HFF-Myc (cell line): ENCODE measurements around the gene TTLL6.

ENCODE experiments used
- DNase-seq: peaks from one replicate; pipeline ENCODE4 v3.0.0-alpha.2; 2011; ENCODE audit warnings: low read depth; ENCODE audit errors: extremely low read depth
- H3K4me3 ChIP-seq: replicated peaks from 2 replicates; pipeline ENCODE4 v1.5.1; 2011; ENCODE audit warnings: low read depth, mild to moderate bottlenecking, control low read depth, low read length
- TF ChIP-seq, protein P1 (sequence below): IDR thresholded peaks from 2 replicates; pipeline ENCODE4 v1.5.1; 2012; ENCODE audit warnings: mild to moderate bottlenecking, low read depth, low read length, control low read depth; ENCODE audit errors: missing control alignments

The TTLL6 gene

DNA sequence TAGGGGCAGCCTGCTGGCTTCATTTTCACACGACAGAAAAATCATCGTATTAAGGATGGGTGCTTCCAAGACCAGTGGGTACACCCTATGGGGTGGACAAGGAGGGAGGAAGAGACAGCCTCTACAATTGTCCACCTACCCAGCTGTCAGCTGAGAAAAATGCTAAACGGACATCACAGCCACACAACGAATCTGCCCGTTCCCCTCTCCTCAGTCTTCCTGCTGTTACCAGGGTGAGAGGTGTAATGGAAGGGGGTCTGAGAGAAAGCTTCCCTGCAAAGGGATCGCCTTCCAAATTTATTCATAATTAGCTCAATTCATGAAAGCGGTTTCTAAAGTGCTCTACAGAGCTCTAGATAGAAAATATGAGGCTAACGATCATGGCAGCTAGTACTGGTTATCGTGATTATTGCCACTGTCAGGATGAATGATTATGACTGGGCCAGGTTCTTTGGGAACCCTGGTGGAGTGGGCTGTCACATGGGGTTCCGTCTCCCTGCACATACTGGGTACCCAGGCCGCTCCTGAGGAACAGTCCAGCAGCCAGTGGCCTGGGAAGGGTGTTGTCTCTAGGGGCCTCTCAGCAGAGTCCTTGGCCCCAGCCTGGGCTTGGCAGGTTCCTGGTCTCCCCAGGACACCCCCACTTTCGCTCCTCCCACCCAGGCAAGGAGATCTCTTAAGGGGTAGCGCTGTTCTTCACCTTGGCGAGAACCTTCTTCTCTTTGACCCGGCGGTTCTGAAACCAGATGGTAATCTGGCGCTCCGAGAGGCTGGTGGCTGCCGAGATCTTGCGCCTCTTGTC lies 90.7 kb downstream of the TTLL6 start:
- H3K4me3 ChIP-seq: no peak overlapping the region
- no peak for DNase-seq
- TF ChIP-seq, protein P1, sequence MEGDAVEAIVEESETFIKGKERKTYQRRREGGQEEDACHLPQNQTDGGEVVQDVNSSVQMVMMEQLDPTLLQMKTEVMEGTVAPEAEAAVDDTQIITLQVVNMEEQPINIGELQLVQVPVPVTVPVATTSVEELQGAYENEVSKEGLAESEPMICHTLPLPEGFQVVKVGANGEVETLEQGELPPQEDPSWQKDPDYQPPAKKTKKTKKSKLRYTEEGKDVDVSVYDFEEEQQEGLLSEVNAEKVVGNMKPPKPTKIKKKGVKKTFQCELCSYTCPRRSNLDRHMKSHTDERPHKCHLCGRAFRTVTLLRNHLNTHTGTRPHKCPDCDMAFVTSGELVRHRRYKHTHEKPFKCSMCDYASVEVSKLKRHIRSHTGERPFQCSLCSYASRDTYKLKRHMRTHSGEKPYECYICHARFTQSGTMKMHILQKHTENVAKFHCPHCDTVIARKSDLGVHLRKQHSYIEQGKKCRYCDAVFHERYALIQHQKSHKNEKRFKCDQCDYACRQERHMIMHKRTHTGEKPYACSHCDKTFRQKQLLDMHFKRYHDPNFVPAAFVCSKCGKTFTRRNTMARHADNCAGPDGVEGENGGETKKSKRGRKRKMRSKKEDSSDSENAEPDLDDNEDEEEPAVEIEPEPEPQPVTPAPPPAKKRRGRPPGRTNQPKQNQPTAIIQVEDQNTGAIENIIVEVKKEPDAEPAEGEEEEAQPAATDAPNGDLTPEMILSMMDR: no peak

DNA sequence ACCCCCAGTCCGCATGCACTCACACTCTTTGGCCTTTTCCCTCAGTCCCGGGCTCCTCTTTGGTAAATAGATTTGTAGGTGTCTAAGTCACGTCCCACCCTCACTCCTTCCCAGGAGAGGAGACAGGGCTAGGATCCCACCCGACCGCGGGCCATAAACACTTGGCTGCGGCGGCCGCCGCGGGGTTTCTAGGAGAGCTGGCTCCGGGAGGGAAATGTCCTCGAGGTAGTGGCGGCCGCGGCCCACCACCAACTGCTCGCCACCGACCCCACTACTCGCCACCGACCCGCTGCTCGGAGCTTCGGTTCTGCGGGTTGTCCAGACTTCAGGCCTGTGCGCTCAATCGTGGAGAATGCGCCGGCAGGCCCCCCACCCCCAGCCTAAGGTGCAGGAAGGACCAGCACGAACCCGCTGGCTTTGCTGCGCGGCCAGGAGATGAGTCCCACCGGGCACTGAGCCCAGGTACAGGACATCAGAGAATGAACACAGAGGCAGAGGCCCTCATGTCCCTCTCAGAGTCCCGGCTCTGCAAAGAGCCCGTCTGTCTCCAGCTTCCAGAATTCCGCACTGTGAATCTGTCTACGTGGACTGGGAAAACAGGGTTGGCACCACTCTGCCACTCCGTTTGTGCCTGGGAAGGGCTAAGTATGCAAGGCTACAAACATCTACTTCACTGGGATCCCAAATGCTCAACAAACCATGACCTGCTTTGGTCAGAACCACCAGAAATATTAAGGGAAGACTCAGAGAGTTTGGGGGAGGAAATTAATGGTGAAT lies 91.6 kb downstream of the TTLL6 start:
- TF ChIP-seq, protein P1: no peak
- H3K4me3 ChIP-seq: no peak overlapping the region
- DNase-seq: no peak

DNA sequence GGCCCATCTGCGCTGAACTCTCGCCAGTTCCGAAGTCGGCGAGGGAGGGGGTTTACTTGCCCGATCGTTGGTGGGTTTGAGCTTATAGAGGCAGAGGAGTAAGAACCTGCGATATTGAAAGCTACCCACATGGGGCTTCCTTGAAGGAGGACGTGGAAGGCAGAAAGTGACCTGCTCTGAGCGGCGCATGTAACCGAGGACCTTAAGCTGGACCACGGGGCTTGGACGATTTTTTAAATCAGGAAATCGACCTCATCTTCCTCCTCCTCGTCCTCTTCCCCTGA lies 92.1 kb downstream of the TTLL6 start:
- TF ChIP-seq, protein P1: no peak
- H3K4me3 ChIP-seq: no peak overlapping the region
- no peak for DNase-seq

DNA sequence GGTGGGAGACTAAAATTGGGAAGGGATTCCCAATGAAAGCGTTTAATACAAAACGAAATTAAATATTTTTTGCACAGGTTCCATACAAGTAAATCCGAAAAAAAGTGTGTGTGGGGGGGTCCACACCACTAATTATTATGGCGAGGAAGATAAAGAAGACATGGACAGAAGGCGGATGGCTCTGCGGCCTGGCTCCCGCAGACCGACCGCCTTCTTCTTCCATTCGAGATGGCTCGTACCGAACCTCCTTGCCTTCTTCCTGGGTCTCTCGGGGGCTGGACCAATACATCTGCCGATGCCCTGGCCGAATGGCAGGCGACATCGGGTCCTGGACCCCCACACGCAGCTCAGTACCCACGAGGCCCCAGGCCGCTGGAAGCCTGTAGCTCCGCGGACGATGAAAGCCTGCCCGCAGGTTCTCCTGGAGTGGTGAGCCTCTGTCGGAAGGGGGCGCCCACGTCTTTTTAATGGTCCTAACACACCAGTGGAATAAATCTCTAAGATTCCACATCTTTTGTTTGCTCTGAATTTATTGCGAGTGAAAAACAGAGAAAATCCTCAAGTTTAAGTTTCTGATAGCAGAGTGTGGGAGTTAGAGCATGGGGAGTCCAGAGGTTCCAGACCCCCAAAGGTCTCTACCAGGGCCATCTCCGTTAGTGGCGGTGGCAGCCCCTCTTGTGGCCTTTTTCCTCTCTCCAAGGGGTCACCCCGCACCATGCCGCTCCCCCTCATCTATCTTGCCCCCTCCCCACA lies 92.6 kb downstream of the TTLL6 start:
- peak; percentile 19 for DNase-seq
- no peak overlapping the region for H3K4me3 ChIP-seq
- TF ChIP-seq, protein P1: peak; percentile 76

DNA sequence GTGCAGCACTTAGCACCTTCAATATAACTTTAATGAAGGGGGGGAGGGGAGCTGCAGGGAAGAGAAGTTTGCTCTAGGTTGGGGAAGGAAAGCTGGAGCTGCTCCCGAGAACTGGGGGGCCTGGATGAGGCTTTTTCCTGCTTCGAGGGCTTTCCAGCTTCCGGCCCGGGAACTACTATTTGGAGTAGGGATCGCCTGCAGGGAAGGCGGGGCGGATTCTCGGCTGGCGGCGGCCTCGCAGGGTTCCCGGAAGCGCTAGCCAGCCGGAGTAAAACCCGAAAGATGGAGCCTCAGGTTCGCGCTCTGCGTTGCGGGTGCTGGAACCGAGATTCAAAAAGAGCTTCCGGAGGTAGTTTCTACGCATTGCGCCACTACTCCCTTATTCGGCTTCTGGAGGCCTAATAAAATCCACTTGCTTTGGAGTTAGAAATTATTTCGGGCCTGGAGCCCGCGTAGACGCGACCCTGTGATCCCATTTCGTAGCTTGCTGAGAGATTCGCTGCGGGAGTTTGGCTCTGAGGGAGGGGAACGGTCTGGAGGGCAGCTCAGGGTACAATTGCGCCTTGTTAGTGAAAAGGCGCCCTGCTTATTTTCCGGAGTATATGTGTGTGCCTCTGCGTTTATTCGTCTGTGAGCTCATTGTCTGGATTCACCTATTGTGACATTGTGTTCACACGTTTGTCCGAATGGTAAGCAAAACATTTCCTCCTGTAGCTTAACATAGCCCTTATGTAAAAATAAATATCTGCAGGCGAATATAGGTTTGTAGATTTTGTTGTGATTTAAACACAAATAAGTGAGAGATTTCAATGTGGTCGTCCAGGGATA lies 93.4 kb downstream of the TTLL6 start:
- 0 out of 2 replicates have a peak overlapping the region, but pooled peaks have one; percentile 3 for H3K4me3 ChIP-seq
- no peak for DNase-seq
- TF ChIP-seq, protein P1: no peak

DNA sequence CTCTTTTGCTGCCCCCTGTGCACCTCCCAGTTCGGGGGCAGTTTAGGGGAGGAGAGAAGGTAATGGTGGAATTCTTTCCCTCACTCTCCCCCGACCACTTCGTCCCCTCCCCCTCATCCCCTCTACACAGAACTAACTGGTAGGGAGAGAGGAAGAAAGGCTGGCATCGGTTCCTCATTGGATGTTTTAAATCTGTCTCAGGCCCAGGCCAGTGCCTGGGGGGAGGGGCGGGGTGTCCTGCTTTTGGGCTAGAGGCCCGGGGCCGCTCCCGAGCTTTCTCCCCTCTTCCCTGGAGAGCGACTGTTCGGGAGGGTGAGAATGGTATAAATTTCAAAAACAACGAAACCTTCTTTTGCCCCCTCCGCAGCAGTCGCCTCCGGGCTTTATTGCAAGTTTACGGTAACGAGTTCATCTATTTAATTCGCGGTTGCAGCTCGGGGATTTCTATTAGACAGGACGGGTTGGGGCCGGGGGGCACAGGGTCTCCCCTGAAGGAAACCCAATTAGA lies 94.1 kb downstream of the TTLL6 start, which contains the start of gene PRAC2:
TSS of gene PRAC2 (plus strand) at position 271 of the 508 bp plus-strand sequence. CDS start 1,226 bp downstream, outside the sequence.
- no peak for DNase-seq
- TF ChIP-seq, protein P1: no peak
- H3K4me3 ChIP-seq: 0 out of 2 replicates have a peak within 1 kb of the TSS, but pooled peaks have one; percentile 3
